Measurements from ENCODE around the gene CCDC142.
"Not testable (repeated sequence)": the region's sequence is repeated elsewhere in the genome, so short reads cannot be mapped to it uniquely, and the experiment has no call there.

CCDC142 gene

GRCh38 chr2:74442483-74443297, 40.1 kb downstream of the CCDC142 start:
- DNase-seq (ENCODE audit: low read depth, low spot score), result not testable (repeated sequence)

- DNase-seq (ENCODE audit: low read depth, low spot score), result no peak
Observed at GRCh38 chr2:74441690-74442482, 40.9 kb downstream of the CCDC142 start, which contains the start of gene RTKN. Gene RTKN (minus strand): TSS chr2:74441937. CDS start chr2:74441816, 121 bp downstream.

- DNase-seq (ENCODE audit: low read depth, low spot score), result no peak
Observed at GRCh38 chr2:74441170-74441689, 41.6 kb downstream of the CCDC142 start.

- no peak for DNase-seq (ENCODE audit: low read depth, low spot score)
Observed at GRCh38 chr2:74440378-74441169, 42.2 kb downstream of the CCDC142 start.

GRCh38 chr2:74439803-74440377, 42.9 kb downstream of the CCDC142 start:
- no peak for DNase-seq (ENCODE audit: low read depth, low spot score)

- no peak for DNase-seq (ENCODE audit: low read depth, low spot score)
Observed at GRCh38 chr2:74439373-74439772, 43.4 kb downstream of the CCDC142 start.

GRCh38 chr2:74438248-74438647, 44.5 kb downstream of the CCDC142 start:
- DNase-seq (ENCODE audit: low read depth, low spot score), result no peak

- DNase-seq (ENCODE audit: low read depth, low spot score), result no peak
Observed at GRCh38 chr2:74436848-74437695, 45.7 kb downstream of the CCDC142 start.

- no peak for DNase-seq (ENCODE audit: low read depth, low spot score)
Observed at GRCh38 chr2:74436111-74436805, 46.5 kb downstream of the CCDC142 start.

GRCh38 chr2:74430502-74430901, 52.3 kb downstream of the CCDC142 start:
- DNase-seq (ENCODE audit: low read depth, low spot score), result no peak

- no peak for DNase-seq (ENCODE audit: low read depth, low spot score)
Observed at GRCh38 chr2:74429487-74430451, 53.0 kb downstream of the CCDC142 start.

- DNase-seq (ENCODE audit: low read depth, low spot score), result no peak
Observed at GRCh38 chr2:74428675-74429074, 54.1 kb downstream of the CCDC142 start.

- no peak for DNase-seq (ENCODE audit: low read depth, low spot score)
Observed at GRCh38 chr2:74427551-74427950, 55.2 kb downstream of the CCDC142 start.

- no peak for DNase-seq (ENCODE audit: low read depth, low spot score)
Observed at GRCh38 chr2:74426181-74426758, 56.5 kb downstream of the CCDC142 start.

- DNase-seq (ENCODE audit: low read depth, low spot score), result no peak
Observed at GRCh38 chr2:74425523-74425922, 57.3 kb downstream of the CCDC142 start.

- DNase-seq (ENCODE audit: low read depth, low spot score), result no peak
Observed at GRCh38 chr2:74424995-74425406, 57.8 kb downstream of the CCDC142 start.

- DNase-seq (ENCODE audit: low read depth, low spot score), result no peak
Observed at GRCh38 chr2:74424139-74424992, 58.4 kb downstream of the CCDC142 start.
